Measurements from ENCODE around the gene SLC12A5. TPM values are rescaled to one million over a fixed set of nuclear protein-coding genes. Genes with fewer than 3 reads are reported as not detected.

Gene SLC12A5
- total RNA-seq = under 1 TPM; 0.17 to 0.88 TPM

GRCh38 chr20:46028772-46029371, at the start of gene SLC12A5:
Gene SLC12A5 (plus strand): TSS chr20:46029215. CDS start chr20:46029345, 130 bp downstream.

GRCh38 chr20:46089417-46090388, 60.7 kb downstream of the SLC12A5 start, which contains the start of gene NCOA5:
Gene NCOA5 (minus strand): TSS chr20:46089962. CDS start chr20:46079424, 10,538 bp downstream.

Other genes with a start within 250 kb of the SLC12A5 start
- not detected for gene WFDC3, start 237.3 kb upstream of the SLC12A5 start, total RNA-seq
- gene DNTTIP1, start 237.3 kb upstream of the SLC12A5 start, total RNA-seq = 10 to 100 TPM; 27.8 to 28.2 TPM
- 100 to 1,000 TPM; 135 to 141 TPM for gene UBE2C, start 216.6 kb upstream of the SLC12A5 start, total RNA-seq
- gene TNNC2, start 201.9 kb upstream of the SLC12A5 start, total RNA-seq = not detected
- gene SNX21, start 195.4 kb upstream of the SLC12A5 start, total RNA-seq = under 1 TPM; 0.55 to 0.70 TPM
- gene ACOT8, start 171.8 kb upstream of the SLC12A5 start, total RNA-seq = 10 to 100 TPM; 29.6 to 32.8 TPM
- 1 to 10 TPM; 5.6 to 6.6 TPM for gene ZSWIM3, start 171.6 kb upstream of the SLC12A5 start, total RNA-seq
- gene ZSWIM1, start 148.0 kb upstream of the SLC12A5 start, total RNA-seq = 1 to 10 TPM; 9.3 to 9.7 TPM
- gene SPATA25, start 141.6 kb upstream of the SLC12A5 start, total RNA-seq = 1 to 10 TPM in 1 of 2 experiments, under 1 TPM in 1; 0.96 to 2.5 TPM
- gene NEURL2, start 138.0 kb upstream of the SLC12A5 start, total RNA-seq = 1 to 10 TPM; 2.0 to 2.9 TPM
- gene CTSA, start 137.9 kb upstream of the SLC12A5 start, total RNA-seq = 10 to 100 TPM; 56.9 to 57.5 TPM
- gene PLTP, start 117.1 kb upstream of the SLC12A5 start, total RNA-seq = under 1 TPM; 0.43 to 0.50 TPM
- 10 to 100 TPM; 46.3 to 46.8 TPM for gene PCIF1, start 94.5 kb upstream of the SLC12A5 start, total RNA-seq
- 10 to 100 TPM; 34.9 to 35.0 TPM for gene ZNF335, start 57.0 kb upstream of the SLC12A5 start, total RNA-seq
- gene MMP9, start 20.3 kb upstream of the SLC12A5 start, total RNA-seq = not detected
- gene NCOA5, start 60.7 kb downstream of the SLC12A5 start, total RNA-seq = 10 to 100 TPM; 26.4 to 28.3 TPM
- gene CD40, start 89.1 kb downstream of the SLC12A5 start, total RNA-seq = under 1 TPM; 0.71 to 0.82 TPM

Data from activated naive CD4-positive, alpha-beta T cell treated with anti-CD3 and anti-CD28 coated beads, Interleukin-2, amount 10 ng/mL, durations not matched to agents 5 hours and 36 hours (primary cell).